HG03175 (cell line): ENCODE results near the gene TTYH3.
"Not testable (repeated sequence)": the region's sequence is repeated elsewhere in the genome, so short reads cannot be mapped to it uniquely, and the experiment has no call there.

Experiments
- ATAC-seq: cut with Tn5 transposase; IDR thresholded peaks from one replicate; pipeline ENCODE4 v1.9.1; 2021; ENCODE audit warnings: mild to moderate bottlenecking, moderate library complexity; ENCODE audit not compliant: unreplicated experiment

The TTYH3 gene

GRCh38 chr7:2602406-2603043 is 29.3 kb upstream of the TTYH3 start:
- no peak for ATAC-seq

GRCh38 chr7:2603044-2603965 is 28.5 kb upstream of the TTYH3 start:
- ATAC-seq: no peak

GRCh38 chr7:2604608-2605174 is 27.1 kb upstream of the TTYH3 start:
- no peak for ATAC-seq

- no peak for ATAC-seq
Measured at GRCh38 chr7:2605608-2606538, 25.9 kb upstream of the TTYH3 start.

- no peak for ATAC-seq
Measured at GRCh38 chr7:2606539-2606936, 25.2 kb upstream of the TTYH3 start.

- no peak for ATAC-seq
Measured at GRCh38 chr7:2607122-2607922, 24.5 kb upstream of the TTYH3 start.

GRCh38 chr7:2607923-2608904 is 23.6 kb upstream of the TTYH3 start:
- ATAC-seq: no peak

GRCh38 chr7:2608921-2609411 is 22.8 kb upstream of the TTYH3 start:
- ATAC-seq: peak; percentile 64

GRCh38 chr7:2609646-2610045 is 22.1 kb upstream of the TTYH3 start:
- ATAC-seq: not testable (repeated sequence)

GRCh38 chr7:2610466-2610865 is 21.3 kb upstream of the TTYH3 start:
- ATAC-seq: no peak

- ATAC-seq: no peak
Measured at GRCh38 chr7:2610898-2611297, 20.9 kb upstream of the TTYH3 start.

- no peak for ATAC-seq
Measured at GRCh38 chr7:2611401-2611800, 20.4 kb upstream of the TTYH3 start.

GRCh38 chr7:2611922-2612321 is 19.9 kb upstream of the TTYH3 start:
- ATAC-seq: no peak

- no peak for ATAC-seq
Measured at GRCh38 chr7:2612445-2613097, 19.2 kb upstream of the TTYH3 start.

GRCh38 chr7:2613098-2613930 is 18.5 kb upstream of the TTYH3 start:
- ATAC-seq: no peak

GRCh38 chr7:2613931-2614600 is 17.7 kb upstream of the TTYH3 start:
- ATAC-seq: no peak
